Neuron (in vitro differentiated cells): ENCODE results near the gene SLC6A19.

ENCODE experiments used
- H2AFZ ChIP-seq: one replicate; pipeline ENCODE4 v1.6.1; 2013; ENCODE audit warnings: low read depth, mild to moderate bottlenecking, inconsistent platforms, low read length, moderate library complexity
- H3K27me3 ChIP-seq: one replicate; pipeline ENCODE4 v1.6.1; 2013; ENCODE audit warnings: low read length; ENCODE audit not compliant: insufficient read depth
- H3K36me3 ChIP-seq: one replicate; pipeline ENCODE4 v1.6.1; 2013; ENCODE audit warnings: low read length; ENCODE audit not compliant: insufficient read depth
- H3K4me1 ChIP-seq: one replicate; pipeline ENCODE4 v1.6.1; 2013; ENCODE audit warnings: low read length; ENCODE audit not compliant: insufficient read depth
- H3K4me3 ChIP-seq: 2 replicates; pipeline ENCODE4 v1.5.1; 2013; ENCODE audit warnings: mild to moderate bottlenecking, low read length, moderate library complexity
- H3K9me3 ChIP-seq: one replicate; pipeline ENCODE4 v1.6.1; 2013; ENCODE audit warnings: low read length

The SLC6A19 gene

DNA sequence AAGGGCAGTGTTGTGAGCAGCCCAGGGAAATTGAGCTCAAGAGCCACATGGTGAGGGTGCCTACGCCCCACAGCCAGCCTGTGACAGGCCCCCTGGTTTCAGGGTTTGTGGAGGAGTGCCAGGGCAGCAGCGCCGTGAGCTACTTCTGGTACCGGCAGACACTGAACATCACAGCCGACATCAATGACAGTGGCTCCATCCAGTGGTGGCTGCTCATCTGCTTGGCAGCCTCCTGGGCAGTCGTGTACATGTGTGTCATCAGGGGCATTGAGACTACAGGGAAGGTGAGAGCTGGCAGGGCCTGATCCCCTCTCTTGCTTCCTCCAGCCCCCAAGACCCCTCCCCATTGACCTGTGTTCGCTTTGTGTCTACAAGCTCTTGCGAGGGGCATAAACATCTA is 34.0 kb downstream of the SLC6A19 start:
- peaks cover 5% of the 10 kb centered on the region for H3K9me3 ChIP-seq
- H3K36me3 ChIP-seq = no peaks in the 10 kb centered on the region
- no peaks in the 10 kb centered on the region for H3K4me1 ChIP-seq
- H2AFZ ChIP-seq = no peak overlapping the region
- H3K4me3 ChIP-seq = no peak overlapping the region
- peaks cover 2% of the 10 kb centered on the region for H3K27me3 ChIP-seq

GRCh38 chr5:1235838-1236237 is 34.4 kb downstream of the SLC6A19 start:
- Histone ChIP-seq H3K9me3 (peaks cover 5% of the 10 kb centered on the region), H3K4me1 (no peaks in the 10 kb centered on the region), H3K4me3 (no peak overlapping the region), H3K27me3 (peaks cover 2% of the 10 kb centered on the region), H2AFZ (no peak overlapping the region), H3K36me3 (no peaks in the 10 kb centered on the region)

GRCh38 chr5:1239505-1240251 is 38.3 kb downstream of the SLC6A19 start:
- no peaks in the 10 kb centered on the region for H3K4me1 ChIP-seq
- no peaks in the 10 kb centered on the region for H3K36me3 ChIP-seq
- peaks cover 5% of the 10 kb centered on the region for H3K9me3 ChIP-seq
- H2AFZ ChIP-seq = no peak overlapping the region
- peaks cover 8% of the 10 kb centered on the region for H3K27me3 ChIP-seq
- H3K4me3 ChIP-seq = no peak overlapping the region

DNA sequence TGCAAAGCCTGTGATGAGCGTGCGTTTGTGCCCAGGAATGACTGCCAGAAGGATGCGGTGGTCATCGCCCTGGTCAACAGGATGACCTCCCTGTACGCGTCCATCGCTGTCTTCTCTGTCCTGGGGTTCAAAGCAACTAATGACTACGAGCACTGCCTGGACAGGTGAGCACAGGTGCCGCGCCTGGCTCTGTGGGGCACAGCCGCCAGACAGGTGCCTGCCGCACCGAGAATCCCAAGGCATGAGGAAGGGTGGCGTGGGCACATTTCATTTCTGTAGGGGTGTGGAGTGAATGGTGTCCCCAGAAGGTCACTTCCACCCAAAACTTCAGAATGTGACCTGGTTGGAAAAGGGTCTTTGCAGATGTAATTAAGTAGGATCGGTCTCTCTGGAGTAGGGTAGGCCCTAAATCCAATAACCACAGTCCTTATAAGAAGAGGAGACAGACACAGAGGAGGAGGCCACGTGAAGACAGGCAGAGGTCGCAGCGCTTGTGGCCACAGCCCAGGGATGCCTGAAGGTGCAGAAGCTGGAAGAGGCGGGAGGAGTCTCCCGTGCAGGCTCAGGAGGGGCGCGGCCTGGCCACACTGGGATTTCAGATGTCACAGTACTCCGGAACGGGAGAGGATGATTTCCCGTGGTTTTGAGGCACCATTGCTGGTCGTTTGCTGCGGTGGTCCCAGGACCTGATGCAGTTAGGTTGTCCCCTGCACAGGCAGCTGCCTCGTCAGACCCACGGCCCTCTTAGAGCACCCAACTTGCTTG is 39.3 kb downstream of the SLC6A19 start:
- Histone ChIP-seq H3K4me1 (no peaks in the 10 kb centered on the region), H3K9me3 (peaks cover 2% of the 10 kb centered on the region), H2AFZ (no peak overlapping the region), H3K36me3 (no peaks in the 10 kb centered on the region), H3K27me3 (peaks cover 9% of the 10 kb centered on the region), H3K4me3 (no peak overlapping the region)

GRCh38 chr5:1241509-1242080 is 40.2 kb downstream of the SLC6A19 start:
- Histone ChIP-seq H3K27me3 (peaks cover 9% of the 10 kb centered on the region), H3K9me3 (no peaks in the 10 kb centered on the region), H3K4me3 (no peak overlapping the region), H3K36me3 (no peaks in the 10 kb centered on the region), H2AFZ (no peak overlapping the region), H3K4me1 (no peaks in the 10 kb centered on the region)

GRCh38 chr5:1242733-1243486 is 41.5 kb downstream of the SLC6A19 start:
- H3K4me3 ChIP-seq = no peak overlapping the region
- no peaks in the 10 kb centered on the region for H3K9me3 ChIP-seq
- H3K4me1 ChIP-seq = no peaks in the 10 kb centered on the region
- H3K36me3 ChIP-seq = no peaks in the 10 kb centered on the region
- peaks cover 17% of the 10 kb centered on the region for H3K27me3 ChIP-seq
- no peak overlapping the region for H2AFZ ChIP-seq

DNA sequence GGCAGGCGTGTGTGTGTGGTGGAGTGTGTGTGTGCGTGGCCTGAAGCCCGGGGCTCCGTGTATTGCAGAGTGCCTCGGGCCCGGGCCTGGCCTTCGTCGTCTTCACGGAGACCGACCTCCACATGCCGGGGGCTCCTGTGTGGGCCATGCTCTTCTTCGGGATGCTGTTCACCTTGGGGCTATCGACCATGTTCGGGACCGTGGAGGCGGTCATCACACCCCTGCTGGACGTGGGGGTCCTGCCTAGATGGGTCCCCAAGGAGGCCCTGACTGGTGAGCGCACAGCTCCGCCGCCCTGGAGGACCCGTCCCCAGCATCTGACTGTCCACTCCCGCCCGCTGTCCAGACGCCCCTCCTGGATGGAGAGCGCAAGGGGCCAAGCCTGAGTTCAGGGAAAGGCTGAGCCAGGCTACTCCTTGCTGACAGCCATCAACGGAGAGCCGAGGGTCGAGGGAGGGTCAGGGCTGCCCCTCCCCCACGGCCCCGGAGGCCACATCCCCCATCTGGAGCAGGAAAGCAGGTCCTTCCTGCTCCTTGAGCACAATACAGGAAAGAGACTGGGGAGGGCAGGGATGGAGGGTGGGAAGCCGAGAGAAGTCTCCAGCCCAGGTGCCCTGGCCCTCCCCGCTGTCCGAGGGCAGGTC is 42.2 kb downstream of the SLC6A19 start:
- Histone ChIP-seq H3K27me3 (peaks cover 18% of the 10 kb centered on the region), H3K4me3 (no peak overlapping the region), H3K4me1 (no peaks in the 10 kb centered on the region), H3K36me3 (no peaks in the 10 kb centered on the region), H3K9me3 (no peaks in the 10 kb centered on the region), H2AFZ (no peak overlapping the region)

DNA sequence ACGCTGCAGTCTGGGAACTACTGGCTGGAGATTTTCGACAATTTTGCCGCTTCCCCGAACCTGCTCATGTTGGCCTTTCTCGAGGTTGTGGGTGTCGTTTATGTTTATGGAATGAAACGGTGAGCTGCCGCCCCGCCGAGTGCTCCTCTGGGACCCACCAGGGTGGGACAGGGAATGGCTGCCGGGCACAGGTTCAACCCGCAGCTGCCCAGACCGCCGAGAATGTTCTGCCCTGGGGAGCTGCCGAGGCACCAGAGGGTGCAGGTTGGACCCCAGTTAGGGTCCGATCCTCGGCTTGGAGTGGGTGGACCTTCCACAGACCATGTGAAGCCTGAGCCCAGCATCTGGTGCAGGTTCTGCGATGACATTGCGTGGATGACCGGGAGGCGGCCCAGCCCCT is 42.9 kb downstream of the SLC6A19 start:
- H3K27me3 ChIP-seq = peaks cover 22% of the 10 kb centered on the region

GRCh38 chr5:1244976-1245375 is 43.6 kb downstream of the SLC6A19 start:
- Histone ChIP-seq H3K36me3 (no peaks in the 10 kb centered on the region), H3K4me3 (no peak overlapping the region), H3K9me3 (no peaks in the 10 kb centered on the region), H2AFZ (no peak overlapping the region), H3K4me1 (no peaks in the 10 kb centered on the region), H3K27me3 (peaks cover 30% of the 10 kb centered on the region)

More for the DNA sequence above, 42.9 kb downstream of the SLC6A19 start:
- H2AFZ ChIP-seq = no peak overlapping the region
- no peaks in the 10 kb centered on the region for H3K4me1 ChIP-seq
- H3K9me3 ChIP-seq = no peaks in the 10 kb centered on the region
- H3K36me3 ChIP-seq = no peaks in the 10 kb centered on the region
- no peak overlapping the region for H3K4me3 ChIP-seq

GRCh38 chr5:1245905-1246576 is 44.6 kb downstream of the SLC6A19 start:
- Histone ChIP-seq H3K4me3 (no peak overlapping the region), H3K27me3 (peaks cover 36% of the 10 kb centered on the region), H3K9me3 (no peaks in the 10 kb centered on the region)

DNA sequence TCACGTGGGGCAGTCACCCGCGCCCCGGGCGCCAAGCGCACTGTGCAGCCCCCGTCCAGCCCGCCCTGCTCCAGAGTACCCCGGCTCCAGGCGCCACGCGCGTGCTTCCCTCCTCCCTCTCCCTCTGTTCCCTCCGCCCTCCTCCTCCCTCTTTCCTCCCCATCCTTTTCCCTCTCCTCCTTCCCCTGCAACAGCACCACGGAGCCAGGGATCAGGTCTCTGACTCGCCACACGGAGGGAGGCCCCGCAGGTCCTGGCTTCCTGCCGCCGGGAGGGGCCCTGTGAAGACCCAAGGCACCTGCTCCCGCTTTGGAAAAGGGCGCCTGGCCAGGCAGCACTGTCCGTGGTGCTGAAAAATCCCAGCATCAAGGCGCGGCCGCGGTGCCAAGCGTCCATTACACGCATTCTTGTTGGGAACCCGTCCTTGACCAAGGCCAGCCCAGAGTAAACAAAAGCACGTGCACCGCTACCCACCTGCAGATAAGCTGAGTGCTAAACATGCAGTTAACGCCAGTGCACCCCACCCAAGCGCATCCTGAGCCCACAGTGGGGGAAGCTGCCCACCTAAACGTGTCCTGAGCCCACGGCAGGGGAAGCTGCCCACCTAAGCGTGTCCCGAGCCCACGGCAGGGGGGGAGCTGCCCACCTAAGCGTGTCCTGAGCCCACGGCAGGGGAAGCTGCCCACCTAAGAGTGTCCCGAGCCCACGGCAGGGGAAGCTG is 45.5 kb downstream of the SLC6A19 start:
- Histone ChIP-seq H3K9me3 (no peaks in the 10 kb centered on the region), H3K36me3 (no peaks in the 10 kb centered on the region), H3K4me3 (no peak overlapping the region), H2AFZ (no peak overlapping the region), H3K27me3 (peaks cover 32% of the 10 kb centered on the region), H3K4me1 (no peaks in the 10 kb centered on the region)

More at GRCh38 chr5:1245905-1246576, 44.6 kb downstream of the SLC6A19 start:
- H3K4me1 ChIP-seq = no peaks in the 10 kb centered on the region
- H3K36me3 ChIP-seq = no peaks in the 10 kb centered on the region
- H2AFZ ChIP-seq = no peak overlapping the region

DNA sequence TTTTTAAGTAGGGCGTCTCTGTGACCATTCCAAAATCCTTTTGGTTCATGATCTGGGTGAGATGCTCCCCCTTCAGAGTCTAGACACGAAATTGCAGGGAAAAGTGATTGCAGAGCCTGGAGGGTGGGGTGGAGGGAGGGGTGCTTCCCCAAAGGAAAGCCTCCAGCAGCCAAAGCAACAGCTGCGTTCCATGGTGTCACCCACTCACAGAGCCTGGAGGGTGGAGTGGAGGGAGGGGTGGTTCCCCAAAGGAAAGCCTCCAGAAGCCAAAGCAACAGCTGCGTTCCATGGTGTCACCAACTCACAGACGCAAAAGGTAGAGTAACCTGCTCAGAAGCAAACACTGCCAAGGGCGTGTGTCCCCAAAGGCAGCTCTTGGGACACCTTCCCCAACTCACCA is 46.4 kb downstream of the SLC6A19 start:
- H3K27me3 ChIP-seq = peaks cover 32% of the 10 kb centered on the region
- H3K36me3 ChIP-seq = no peaks in the 10 kb centered on the region
- no peak overlapping the region for H2AFZ ChIP-seq
- no peak overlapping the region for H3K4me3 ChIP-seq
- H3K4me1 ChIP-seq = no peaks in the 10 kb centered on the region
- H3K9me3 ChIP-seq = no peaks in the 10 kb centered on the region
